Measurements from ENCODE around the gene XXYLT1. TPM values are rescaled to one million over a fixed set of nuclear protein-coding genes. Genes with fewer than 3 reads are reported as not detected.

Gene XXYLT1
- total and polyA plus RNA-seq, 9 of the 15 experiments (the other 6 are each of a cell fraction or from before 2014, with no cell fraction given): 1.9 to 18.9 (median 15.0) TPM

DNA sequence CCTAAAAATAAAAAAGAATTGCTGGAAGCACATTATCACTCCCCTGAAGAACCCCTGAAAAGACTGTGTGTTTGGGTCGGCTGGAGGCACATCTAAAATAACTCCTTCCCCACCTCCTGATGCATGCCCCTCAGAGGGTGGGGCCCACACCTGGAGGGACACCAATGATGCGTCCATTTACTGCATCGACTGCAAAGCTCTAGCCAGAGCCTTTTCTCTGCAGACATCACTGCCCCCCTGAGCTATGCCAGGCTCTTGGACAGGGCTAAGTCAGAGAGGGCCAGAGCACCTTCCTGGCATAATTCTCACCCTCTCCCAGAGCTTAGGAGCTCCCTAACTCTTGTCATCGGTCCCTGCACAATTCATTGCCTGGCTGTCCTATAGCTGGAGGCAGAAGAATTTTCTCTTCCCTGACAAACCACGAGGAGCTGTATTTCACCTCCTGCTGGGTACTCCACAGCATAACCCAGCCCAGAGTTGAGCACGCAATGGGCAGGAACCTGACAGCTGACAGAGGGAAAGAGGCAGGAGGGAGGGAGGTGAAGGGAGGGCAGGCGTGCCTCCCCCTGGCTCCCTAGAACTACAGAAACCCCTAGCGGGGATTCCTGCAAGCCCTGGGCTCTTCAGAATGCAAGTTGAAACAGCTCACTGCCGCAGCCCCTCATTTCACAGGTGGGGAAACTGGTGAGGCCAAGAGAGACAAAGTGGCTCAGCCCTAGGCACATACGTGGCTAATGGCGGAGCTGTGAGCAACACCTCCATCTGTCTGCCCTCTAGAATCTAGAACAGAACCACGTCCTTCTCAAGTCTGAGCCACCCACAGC is 46.6 kb downstream of the XXYLT1 start:
- ChIA-PET POLR2A (interaction anchor here (0.9 to 1.1 kb wide), 2 partner anchors 20 to 29 kb away, joined by 3 to 4 read pairs; no protein-coding TSS in a partner anchor), CTCF (ENCODE audit: low intra/inter-chr PET ratio) (no interaction called here)
- Histone ChIP-seq H3K9me3 (replicated peaks; ENCODE audit: control insufficient read depth, insufficient read depth, low read depth, low read length) (no peaks in the 10 kb centered on the region), H3K4me2 (ENCODE audit: insufficient read depth, low read length) (no peak overlapping the region), H3K9ac (ENCODE audit: insufficient read depth in 1 of 2, low read depth in 2 of 2, low read length in 2 of 2) (no peak overlapping the region), H3K79me2 (ENCODE audit: control insufficient read depth, insufficient read depth, low read length) (no peaks in the 10 kb centered on the region), H3K27ac (ENCODE audit: extremely low read depth, low read depth, low read length) (no peak overlapping the region), H3K27me3 (ENCODE audit: control insufficient read depth in 2 of 2, insufficient read depth in 2 of 2, low read length in 2 of 2) (no peaks in the 10 kb centered on the region), H4K20me1 (replicated peaks; ENCODE audit: control insufficient read depth, insufficient read depth, low read length) (no peaks in the 10 kb centered on the region), H3K4me1 (replicated peaks in 1 of 2; ENCODE audit: control insufficient read depth in 2 of 2, insufficient read depth in 2 of 2, low read length in 2 of 2) (peaks cover 0 to 5% of the 10 kb centered on the region in 2 experiments; a peak in 2 of 5 replicates), H3K36me3 (ENCODE audit: control insufficient read depth, insufficient read depth, low read length) (peaks cover 13% of the 10 kb centered on the region; the same call in 1 of the 3 replicates), H3K4me3 (no peak overlapping the region), H2AFZ (ENCODE audit: low read depth, low read length) (no peak overlapping the region), H3K9me1 (ENCODE audit: control insufficient read depth, insufficient read depth, low read length) (no peaks in the 10 kb centered on the region)
- ATAC-seq (no peak), FAIRE-seq (no peak), DNase-seq (ENCODE audit: extremely low read depth in 1 of 4, low spot score in 3 of 4) (no peak)
- in situ Hi-C loops (cut with MboI): no loop called here
- intact Hi-C loops (cut with micrococcal nuclease): no loop called here
- BruUV-seq (replicated peaks): no TSS peak
- 82% methylated on average over 9 of the region's 12 CpGs for WGBS (ENCODE audit: insufficient coverage, low coverage, missing lambda C conversion rate)
- TF ChIP-seq ZC3H4 (CRISPR knock-in tag; IDR thresholded peaks at IDR 0.05; ENCODE audit: borderline replicate concordance): no peak
- no peak for TF ChIP-seq CHCHD3 (CRISPR knock-in tag; IDR thresholded peaks at IDR 0.05)
- no peak for TF ChIP-seq LARP7 (IDR thresholded peaks at IDR 0.05)
- TF ChIP-seq, protein P1, sequence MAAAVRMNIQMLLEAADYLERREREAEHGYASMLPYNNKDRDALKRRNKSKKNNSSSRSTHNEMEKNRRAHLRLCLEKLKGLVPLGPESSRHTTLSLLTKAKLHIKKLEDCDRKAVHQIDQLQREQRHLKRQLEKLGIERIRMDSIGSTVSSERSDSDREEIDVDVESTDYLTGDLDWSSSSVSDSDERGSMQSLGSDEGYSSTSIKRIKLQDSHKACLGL (CRISPR knock-in tag; IDR thresholded peaks at IDR 0.05; ENCODE audit: borderline replicate concordance, poor library complexity, severe bottlenecking): no peak
- TF ChIP-seq, protein P2, sequence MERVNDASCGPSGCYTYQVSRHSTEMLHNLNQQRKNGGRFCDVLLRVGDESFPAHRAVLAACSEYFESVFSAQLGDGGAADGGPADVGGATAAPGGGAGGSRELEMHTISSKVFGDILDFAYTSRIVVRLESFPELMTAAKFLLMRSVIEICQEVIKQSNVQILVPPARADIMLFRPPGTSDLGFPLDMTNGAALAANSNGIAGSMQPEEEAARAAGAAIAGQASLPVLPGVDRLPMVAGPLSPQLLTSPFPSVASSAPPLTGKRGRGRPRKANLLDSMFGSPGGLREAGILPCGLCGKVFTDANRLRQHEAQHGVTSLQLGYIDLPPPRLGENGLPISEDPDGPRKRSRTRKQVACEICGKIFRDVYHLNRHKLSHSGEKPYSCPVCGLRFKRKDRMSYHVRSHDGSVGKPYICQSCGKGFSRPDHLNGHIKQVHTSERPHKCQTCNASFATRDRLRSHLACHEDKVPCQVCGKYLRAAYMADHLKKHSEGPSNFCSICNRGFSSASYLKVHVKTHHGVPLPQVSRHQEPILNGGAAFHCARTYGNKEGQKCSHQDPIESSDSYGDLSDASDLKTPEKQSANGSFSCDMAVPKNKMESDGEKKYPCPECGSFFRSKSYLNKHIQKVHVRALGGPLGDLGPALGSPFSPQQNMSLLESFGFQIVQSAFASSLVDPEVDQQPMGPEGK (CRISPR knock-in tag; IDR thresholded peaks at IDR 0.05; ENCODE audit: borderline replicate concordance): no peak
- TF ChIP-seq DPF2 (IDR thresholded peaks at IDR 0.05): no peak
- no peak for TF ChIP-seq SIRT6 (IDR thresholded peaks at IDR 0.05; ENCODE audit: low read depth, low read length)
- no peak for TF ChIP-seq SAP30 (IDR thresholded peaks at IDR 0.05; ENCODE audit: borderline replicate concordance, insufficient read depth, low read depth, low read length, poor library complexity, severe bottlenecking)
- TF ChIP-seq CC2D1A (IDR thresholded peaks at IDR 0.05): no peak
- TF ChIP-seq MCM5 (IDR thresholded peaks at IDR 0.05; ENCODE audit: low read depth): no peak
- TF ChIP-seq MCM3 (IDR thresholded peaks at IDR 0.05): no peak
- no peak for TF ChIP-seq MTA2 (IDR thresholded peaks at IDR 0.05; ENCODE audit: low read depth)

Measured in K562 (cell line).